H9 (cell line): Measurements from ENCODE around the gene PNKP. TPM values are rescaled to one million over a fixed set of nuclear protein-coding genes. Genes with fewer than 3 reads are reported as not detected.

Experiments used
- DNase-seq: peaks from one replicate; pipeline ENCODE4 v3.0.0-alpha.2; 2017
- H2AFZ ChIP-seq: one replicate; pipeline ENCODE4 v1.6.1; 2013; ENCODE audit warnings: mild to moderate bottlenecking, low read length, control low read depth, moderate library complexity
- H2AK5ac ChIP-seq: 2 replicates; pipeline ENCODE4 v1.6.1; 2013; ENCODE audit warnings: low read length, control low read depth, mixed read lengths; ENCODE audit not compliant: insufficient read length
- H2BK120ac ChIP-seq: one replicate; pipeline ENCODE4 v1.6.1; 2013; ENCODE audit warnings: low read depth, mild to moderate bottlenecking, low read length, control low read depth, inconsistent platforms; ENCODE audit not compliant: poor library complexity, severe bottlenecking
- H2BK12ac ChIP-seq: 2 replicates; pipeline ENCODE4 v1.6.1; 2013; ENCODE audit warnings: low read length, control low read depth, mixed read lengths, low read depth; ENCODE audit not compliant: insufficient read length
- H2BK15ac ChIP-seq: 2 replicates; pipeline ENCODE4 v1.6.1; 2013; ENCODE audit warnings: low read depth, low read length, control low read depth
- H2BK20ac ChIP-seq: one replicate; pipeline ENCODE4 v1.6.1; 2013; ENCODE audit warnings: low read depth, mild to moderate bottlenecking, low read length, control low read depth, inconsistent platforms; ENCODE audit not compliant: poor library complexity, severe bottlenecking
- H2BK5ac ChIP-seq: 2 replicates; pipeline ENCODE4 v1.6.1; 2013; ENCODE audit warnings: low read length, control low read depth, mixed read lengths; ENCODE audit not compliant: insufficient read length
- H3K14ac ChIP-seq: 2 replicates; pipeline ENCODE4 v1.6.1; 2013; ENCODE audit warnings: low read length, control low read depth; ENCODE audit not compliant: insufficient read depth
- H3K18ac ChIP-seq: 2 replicates; pipeline ENCODE4 v1.6.1; 2013; ENCODE audit warnings: low read depth, mild to moderate bottlenecking, mixed read lengths, low read length, control low read depth; ENCODE audit not compliant: insufficient read length
- H3K23ac ChIP-seq: 2 replicates; pipeline ENCODE4 v1.6.1; 2013; ENCODE audit warnings: low read length, control low read depth, mixed read lengths, low read depth; ENCODE audit not compliant: insufficient read length
- H3K23me2 ChIP-seq: 2 replicates; pipeline ENCODE4 v1.6.1; 2013; ENCODE audit warnings: low read depth, mild to moderate bottlenecking, mixed read lengths, low read length, control low read depth; ENCODE audit not compliant: insufficient read length, poor library complexity, severe bottlenecking
- H3K27ac ChIP-seq: 2 replicates; pipeline ENCODE4 v1.5.1; 2013; ENCODE audit warnings: low read length, control low read depth, mixed read lengths, low read depth; ENCODE audit not compliant: insufficient read length
- H3K27me3 ChIP-seq: 2 replicates; pipeline ENCODE4 v1.6.1; 2013; ENCODE audit warnings: low read length, control low read depth, inconsistent platforms; ENCODE audit not compliant: insufficient read depth
- H3K4ac ChIP-seq: 2 replicates; pipeline ENCODE4 v1.6.1; 2013; ENCODE audit warnings: low read depth, mild to moderate bottlenecking, control low read depth, inconsistent platforms, low read length, moderate library complexity
- H3K4me1 ChIP-seq: 2 replicates; pipeline ENCODE4 v1.6.1; 2013; ENCODE audit warnings: low read length, control low read depth, inconsistent platforms; ENCODE audit not compliant: insufficient read depth
- H3K4me2 ChIP-seq: 2 replicates; pipeline ENCODE4 v1.6.1; 2013; ENCODE audit warnings: low read length, control low read depth, mixed read lengths; ENCODE audit not compliant: insufficient read length, insufficient read depth
- H3K56ac ChIP-seq: 2 replicates; pipeline ENCODE4 v1.6.1; 2013; ENCODE audit warnings: low read depth, mild to moderate bottlenecking, mixed read lengths, low read length, control low read depth; ENCODE audit not compliant: insufficient read length
- H3K79me1 ChIP-seq: 2 replicates; pipeline ENCODE4 v1.6.1; 2013; ENCODE audit warnings: low read depth, mild to moderate bottlenecking, moderate library complexity, low read length, control low read depth, inconsistent platforms; ENCODE audit not compliant: insufficient read depth, poor library complexity, severe bottlenecking
- H3K79me2 ChIP-seq: 2 replicates; pipeline ENCODE4 v1.6.1; 2013; ENCODE audit warnings: low read length, control low read depth, inconsistent platforms; ENCODE audit not compliant: insufficient read depth
- H3K9ac ChIP-seq: 2 replicates; pipeline ENCODE4 v1.6.1; 2013; ENCODE audit warnings: low read length, control low read depth, mixed read lengths; ENCODE audit not compliant: insufficient read length; ENCODE audit errors: extremely low read depth
- H3K9me3 ChIP-seq: one replicate; pipeline ENCODE4 v1.6.1; 2013; ENCODE audit warnings: low read depth, low read length, inconsistent platforms; ENCODE audit not compliant: control insufficient read depth
- H3T11ph ChIP-seq: one replicate; pipeline ENCODE4 v1.6.1; 2013; ENCODE audit warnings: mild to moderate bottlenecking, low read length, control low read depth, inconsistent platforms
- H4K20me1 ChIP-seq: one replicate; pipeline ENCODE4 v1.6.1; 2013; ENCODE audit not compliant: control insufficient read depth, insufficient read length, insufficient read depth
- H4K5ac ChIP-seq: 2 replicates; pipeline ENCODE4 v1.6.1; 2013; ENCODE audit warnings: low read depth, mild to moderate bottlenecking, mixed read lengths, low read length, control low read depth; ENCODE audit not compliant: insufficient read length
- H4K8ac ChIP-seq: replicated peaks from 2 replicates; pipeline ENCODE4 v1.6.1; 2013; ENCODE audit warnings: low read length, control low read depth, mixed read lengths, low read depth; ENCODE audit not compliant: insufficient read length
- H4K91ac ChIP-seq: 2 replicates; pipeline ENCODE4 v1.6.1; 2013; ENCODE audit warnings: low read depth, mild to moderate bottlenecking, moderate library complexity, mixed read lengths, low read length, control low read depth; ENCODE audit not compliant: insufficient read length
- H3K27ac Mint-ChIP-seq, 3 experiments: 2 replicates in 2 of 3; 3 replicates in 1 of 3; pipeline ENCODE4 v1.8.0; 2020 to 2021; ENCODE audit warnings: mixed read lengths in 3 of 3, mild to moderate bottlenecking in 1 of 3, moderate library complexity in 1 of 3
- H3K27me3 Mint-ChIP-seq: 2 replicates; pipeline ENCODE4 v1.8.0; 2021; ENCODE audit warnings: low read depth, mild to moderate bottlenecking, moderate library complexity, mixed read lengths
- H3K36me3 Mint-ChIP-seq, 3 experiments: 2 replicates in 2 of 3; 3 replicates in 1 of 3; pipeline ENCODE4 v1.8.0; 2020 to 2021; ENCODE audit warnings: low read depth in 3 of 3, mixed read lengths in 3 of 3; ENCODE audit not compliant: insufficient read depth in 1 of 3
- H3K4me1 Mint-ChIP-seq, 2 experiments: 2 replicates each; pipeline ENCODE4 v1.8.0; 2020; ENCODE audit warnings: mixed read lengths in 2 of 2
- H3K4me3 Mint-ChIP-seq, 2 experiments: 2 replicates in 1 of 2; 3 replicates in 1 of 2; pipeline ENCODE4 v1.8.0; 2020 to 2021; ENCODE audit warnings: mild to moderate bottlenecking in 2 of 2, mixed read lengths in 2 of 2, moderate library complexity in 1 of 2
- H3K9me3 Mint-ChIP-seq, 2 experiments: 2 replicates in 1 of 2; 3 replicates in 1 of 2; pipeline ENCODE4 v1.8.0; 2020; ENCODE audit warnings: mild to moderate bottlenecking in 2 of 2, mixed read lengths in 2 of 2, moderate library complexity in 1 of 2
- CTCF ChIP-seq: fragments of 200-600 bp; sonication (generic); conservative IDR thresholded peaks from 3 replicates; pipeline ENCODE4 v1.8.0; 2021; ENCODE audit warnings: antibody characterized with exemption, mild to moderate bottlenecking
- WGBS: extraction: QIAGEN DNeasy Blood & Tissue Kit; methylation state at CpG from one replicate; pipeline ENCODE4 v1.1.7; 2013; ENCODE audit warnings: missing lambda C conversion rate, low lambda C conversion rate, mixed read lengths; ENCODE audit not compliant: insufficient read length; ENCODE audit errors: extremely low coverage; 5-methylcytosine and 5-hydroxymethylcytosine counted together
- total RNA-seq: library from RNA; stranded (reverse); gene quantifications from 2 replicates; pipeline ENCODE4 v1.2.1, GENCODE V29; 2021

The PNKP gene
- total RNA-seq, 1 experiment from 2014 or later, result 157 TPM

DNA sequence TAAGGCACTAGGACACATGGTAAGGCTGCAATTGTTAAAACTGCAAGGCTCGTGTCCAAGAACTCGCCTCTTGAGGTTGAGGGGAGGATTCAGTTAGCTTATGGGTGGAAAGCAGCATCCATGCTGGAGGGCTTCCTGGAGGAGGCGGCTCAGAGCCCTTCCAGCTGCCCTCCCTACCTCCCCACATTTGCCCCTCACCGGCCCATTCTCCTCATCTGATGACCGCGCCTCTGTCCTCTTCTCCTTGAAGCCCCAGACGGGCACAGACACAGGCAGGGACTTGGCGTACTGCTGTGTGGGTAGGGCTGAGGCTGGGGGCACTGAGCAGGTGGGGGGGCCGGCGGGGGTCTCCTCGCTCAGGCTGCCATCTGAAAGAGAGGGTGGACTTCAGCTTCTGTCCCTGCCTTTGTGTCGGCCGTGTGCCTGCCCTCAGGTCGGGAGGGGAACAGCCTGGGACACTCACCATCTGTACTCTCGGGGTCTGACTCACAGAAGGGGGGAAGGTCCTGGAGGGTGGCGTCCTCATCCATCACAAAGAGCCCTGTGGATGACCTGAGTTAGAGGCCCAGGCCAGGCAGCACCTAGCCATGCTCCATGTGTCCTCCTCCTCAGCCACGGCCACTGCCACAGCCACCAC is 4.1 kb upstream of the PNKP start:
- no peaks in the 10 kb centered on the region for H3K9me3 Mint-ChIP-seq
- H4K91ac ChIP-seq, result no peak overlapping the region
- no peak overlapping the region for H3K9ac ChIP-seq
- no CpG with 5 or more reads among the region's 17 CpGs for WGBS
- H4K8ac ChIP-seq, result no peak overlapping the region
- DNase-seq, result no peak
- no peak overlapping the region for H3K4me2 ChIP-seq
- no peak overlapping the region for H2AFZ ChIP-seq
- H3K27me3 Mint-ChIP-seq, result no peaks in the 10 kb centered on the region
- H3K36me3 Mint-ChIP-seq, result peaks cover 0 to 13% (median 4%) of the 10 kb centered on the region in 3 experiments; a peak in 4 of 7 replicates
- H3K27me3 ChIP-seq, result no peaks in the 10 kb centered on the region
- H3K4me1 ChIP-seq, result peaks cover 2% of the 10 kb centered on the region; the same call in 1 of the 2 replicates
- H2AK5ac ChIP-seq, result no peak overlapping the region
- no peaks in the 10 kb centered on the region; the same call in 1 of the 2 replicates for H3K79me2 ChIP-seq
- H3K23me2 ChIP-seq, result peaks cover 18% of the 10 kb centered on the region
- H3K23ac ChIP-seq, result no peak overlapping the region
- H3K27ac ChIP-seq, result no peak overlapping the region
- no peaks in the 10 kb centered on the region for H3K79me1 ChIP-seq
- no peak overlapping the region for H3T11ph ChIP-seq
- H4K20me1 ChIP-seq, result no peaks in the 10 kb centered on the region
- peak overlapping the region in 1 of 3 experiments; percentile 5; a peak in 1 of 7 replicates for H3K27ac Mint-ChIP-seq
- no peak overlapping the region for H2BK20ac ChIP-seq
- no peaks in the 10 kb centered on the region for H3K9me3 ChIP-seq
- no peak overlapping the region for H3K18ac ChIP-seq
- no peak overlapping the region for H2BK5ac ChIP-seq
- H2BK15ac ChIP-seq, result no peak overlapping the region
- peaks cover 16 to 22% of the 10 kb centered on the region in 2 experiments for H3K4me1 Mint-ChIP-seq
- no peak for TF ChIP-seq CTCF
- no peak overlapping the region for H2BK120ac ChIP-seq
- no peak overlapping the region for H4K5ac ChIP-seq
- no peak overlapping the region for H3K4ac ChIP-seq
- no peak overlapping the region for H3K56ac ChIP-seq
- no peak overlapping the region for H2BK12ac ChIP-seq
- peak overlapping the region in 1 of 2 experiments; percentile 60; a peak in 1 of 5 replicates for H3K4me3 Mint-ChIP-seq
- H3K14ac ChIP-seq, result no peak overlapping the region
